ENCODE data around the gene CDC14A.

DNA sequence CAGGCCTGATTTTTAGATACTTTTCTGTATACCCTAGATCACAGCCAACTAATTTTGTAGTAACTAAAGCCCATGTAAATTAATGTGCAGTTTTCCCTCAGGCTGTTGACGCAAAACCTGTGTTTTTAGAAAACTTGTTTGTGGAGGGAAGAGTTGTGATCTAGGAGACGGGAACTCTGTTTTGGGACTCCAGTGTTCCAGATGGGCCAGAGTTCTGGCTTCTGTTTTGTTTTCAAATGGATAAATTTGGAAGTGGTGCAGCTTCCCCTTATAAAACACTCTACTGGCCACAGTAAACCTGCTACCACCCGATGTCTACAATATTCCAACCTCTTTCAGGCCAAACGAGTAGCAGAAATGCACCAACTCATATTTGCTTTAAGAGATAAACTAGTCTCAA is 172.0 kb downstream of the CDC14A start:
- TF ChIP-seq POLR2A (IDR thresholded peaks at IDR 0.05) = no peak
- TF ChIP-seq, protein P1, sequence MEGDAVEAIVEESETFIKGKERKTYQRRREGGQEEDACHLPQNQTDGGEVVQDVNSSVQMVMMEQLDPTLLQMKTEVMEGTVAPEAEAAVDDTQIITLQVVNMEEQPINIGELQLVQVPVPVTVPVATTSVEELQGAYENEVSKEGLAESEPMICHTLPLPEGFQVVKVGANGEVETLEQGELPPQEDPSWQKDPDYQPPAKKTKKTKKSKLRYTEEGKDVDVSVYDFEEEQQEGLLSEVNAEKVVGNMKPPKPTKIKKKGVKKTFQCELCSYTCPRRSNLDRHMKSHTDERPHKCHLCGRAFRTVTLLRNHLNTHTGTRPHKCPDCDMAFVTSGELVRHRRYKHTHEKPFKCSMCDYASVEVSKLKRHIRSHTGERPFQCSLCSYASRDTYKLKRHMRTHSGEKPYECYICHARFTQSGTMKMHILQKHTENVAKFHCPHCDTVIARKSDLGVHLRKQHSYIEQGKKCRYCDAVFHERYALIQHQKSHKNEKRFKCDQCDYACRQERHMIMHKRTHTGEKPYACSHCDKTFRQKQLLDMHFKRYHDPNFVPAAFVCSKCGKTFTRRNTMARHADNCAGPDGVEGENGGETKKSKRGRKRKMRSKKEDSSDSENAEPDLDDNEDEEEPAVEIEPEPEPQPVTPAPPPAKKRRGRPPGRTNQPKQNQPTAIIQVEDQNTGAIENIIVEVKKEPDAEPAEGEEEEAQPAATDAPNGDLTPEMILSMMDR (IDR thresholded peaks at IDR 0.05) = no peak

All from tibial nerve (tissue), 3 donors.